ENCODE data around the gene DLEU7.

The DLEU7 gene

GRCh38 chr13:50788551-50789210 lies 54.8 kb downstream of the DLEU7 start:
- no peaks in the 10 kb centered on the region for H3K36me3 Mint-ChIP-seq
- no peaks in the 10 kb centered on the region for H3K27me3 Mint-ChIP-seq
- H3K4me1 Mint-ChIP-seq (ENCODE audit: low read depth), result no peaks in the 10 kb centered on the region
- no peak overlapping the region for H3K4me3 Mint-ChIP-seq
- peaks cover 3% of the 10 kb centered on the region for H3K9me3 Mint-ChIP-seq (ENCODE audit: low read depth)
- H3K27ac Mint-ChIP-seq, result no peak overlapping the region

DNA sequence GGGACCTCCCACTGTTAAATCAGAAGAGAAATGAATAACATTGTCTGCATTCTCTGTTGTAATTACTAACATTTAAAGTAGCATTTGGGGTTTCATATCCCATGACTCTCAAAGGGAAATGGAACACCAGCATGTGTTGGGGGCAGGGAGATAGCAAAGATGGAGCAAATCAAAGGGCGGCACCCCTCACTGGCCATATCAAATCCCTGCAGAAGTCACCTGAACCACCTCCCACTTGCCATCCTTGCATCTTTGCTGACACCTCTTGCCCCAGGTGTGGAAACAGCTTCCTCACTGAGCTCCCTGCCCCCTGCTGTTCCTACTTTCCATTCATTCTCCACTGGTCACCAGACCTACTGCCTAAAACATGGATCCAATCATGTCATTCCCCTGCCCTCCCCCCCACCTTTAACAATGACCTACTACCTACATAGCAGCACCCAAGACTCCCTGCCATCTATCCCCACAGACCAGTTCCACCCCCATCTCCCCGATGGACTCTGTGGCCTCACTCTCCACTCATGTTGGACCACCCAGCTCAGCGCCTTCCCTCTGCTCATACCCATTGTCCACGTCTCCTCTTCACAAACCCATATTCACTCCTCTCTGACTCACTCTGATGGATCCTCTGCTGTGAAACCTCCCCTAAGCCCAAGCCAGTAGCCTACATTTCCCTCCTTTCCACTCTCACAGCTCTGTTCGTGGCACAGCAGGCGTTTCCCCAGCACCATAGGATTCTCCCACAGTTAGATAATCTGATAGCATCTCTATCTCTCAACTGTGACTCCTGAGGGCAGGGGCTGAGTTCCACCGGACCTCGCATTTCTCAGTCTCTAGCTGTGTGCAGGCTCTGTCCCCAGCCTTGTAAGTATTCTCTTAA lies 55.9 kb downstream of the DLEU7 start:
- H3K27me3 Mint-ChIP-seq, result no peaks in the 10 kb centered on the region
- H3K4me1 Mint-ChIP-seq (ENCODE audit: low read depth), result no peaks in the 10 kb centered on the region
- no peak overlapping the region for H3K4me3 Mint-ChIP-seq

DNA sequence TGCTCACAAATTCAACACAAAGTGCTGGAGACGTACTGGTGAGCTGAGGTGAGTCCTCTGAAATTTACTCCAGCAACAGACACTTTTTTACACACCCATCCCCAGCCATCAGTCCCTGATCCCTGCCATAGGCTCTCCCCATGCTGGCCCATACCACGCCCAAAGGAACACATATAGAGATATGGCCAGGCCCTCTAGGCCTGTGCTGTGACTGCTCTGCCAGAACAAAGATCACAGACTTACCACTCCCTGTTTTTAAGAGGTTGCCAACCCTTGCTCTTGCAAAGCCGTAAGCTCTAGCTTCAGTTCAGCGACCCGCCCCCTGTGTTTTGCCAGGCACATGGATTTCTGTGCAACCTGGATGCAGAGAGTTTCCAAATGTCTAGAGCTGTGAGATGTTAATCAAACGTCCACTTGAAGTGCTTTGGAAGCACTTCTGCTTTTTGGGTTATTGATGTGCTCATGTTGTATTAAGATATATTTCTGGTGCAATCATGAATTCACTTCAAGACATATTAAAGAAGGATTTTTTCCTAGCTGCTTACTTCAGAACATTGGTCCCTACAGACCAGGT lies 59.7 kb downstream of the DLEU7 start:
- no peak overlapping the region for H3K27ac Mint-ChIP-seq
- H3K4me3 Mint-ChIP-seq, result no peak overlapping the region
- H3K36me3 Mint-ChIP-seq, result no peaks in the 10 kb centered on the region
- no peaks in the 10 kb centered on the region for H3K9me3 Mint-ChIP-seq (ENCODE audit: low read depth)
- peaks cover 7% of the 10 kb centered on the region for H3K27me3 Mint-ChIP-seq
- H3K4me1 Mint-ChIP-seq (ENCODE audit: low read depth), result no peaks in the 10 kb centered on the region

More for the DNA sequence above, 55.9 kb downstream of the DLEU7 start:
- H3K36me3 Mint-ChIP-seq, result no peaks in the 10 kb centered on the region
- H3K9me3 Mint-ChIP-seq (ENCODE audit: low read depth), result no peaks in the 10 kb centered on the region
- no peak overlapping the region for H3K27ac Mint-ChIP-seq

DNA sequence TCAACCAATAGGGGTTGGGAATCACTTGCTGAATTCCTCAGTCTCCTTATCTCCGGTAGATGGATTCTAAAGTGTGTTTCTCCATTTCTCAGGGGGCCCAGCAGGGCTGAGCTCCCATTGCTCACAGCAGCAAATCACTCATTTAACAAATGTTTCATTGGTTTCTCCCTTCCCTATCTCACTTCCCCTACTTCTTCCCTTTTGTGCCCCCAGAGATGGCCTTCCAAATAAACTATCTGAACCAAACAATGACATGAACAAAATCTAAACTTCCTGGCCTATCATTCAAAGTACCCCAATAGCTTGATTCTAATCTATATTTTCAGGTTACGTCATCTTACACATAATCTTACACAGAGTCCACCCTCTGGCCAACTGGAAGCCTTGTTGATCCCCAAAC lies 60.4 kb downstream of the DLEU7 start:
- H3K27ac Mint-ChIP-seq, result no peak overlapping the region
- no peak overlapping the region for H3K4me3 Mint-ChIP-seq
- H3K9me3 Mint-ChIP-seq (ENCODE audit: low read depth), result no peaks in the 10 kb centered on the region
- H3K36me3 Mint-ChIP-seq, result no peaks in the 10 kb centered on the region
- no peaks in the 10 kb centered on the region for H3K4me1 Mint-ChIP-seq (ENCODE audit: low read depth)
- peaks cover 7% of the 10 kb centered on the region for H3K27me3 Mint-ChIP-seq

GRCh38 chr13:50780201-50781015 lies 63.1 kb downstream of the DLEU7 start:
- no peak overlapping the region for H3K27ac Mint-ChIP-seq
- no peak overlapping the region for H3K4me3 Mint-ChIP-seq
- H3K27me3 Mint-ChIP-seq, result peaks cover 19% of the 10 kb centered on the region
- H3K4me1 Mint-ChIP-seq (ENCODE audit: low read depth), result no peaks in the 10 kb centered on the region
- peaks cover 8% of the 10 kb centered on the region for H3K9me3 Mint-ChIP-seq (ENCODE audit: low read depth)
- peaks cover 7% of the 10 kb centered on the region for H3K36me3 Mint-ChIP-seq

- Mint-ChIP-seq H3K9me3 (ENCODE audit: low read depth) (peaks cover 13% of the 10 kb centered on the region), H3K36me3 (peaks cover 7% of the 10 kb centered on the region), H3K4me1 (ENCODE audit: low read depth) (no peaks in the 10 kb centered on the region), H3K27ac (no peak overlapping the region), H3K4me3 (no peak overlapping the region), H3K27me3 (peaks cover 20% of the 10 kb centered on the region)
Observed at GRCh38 chr13:50779443-50780200, 63.9 kb downstream of the DLEU7 start.

Measured in activated naive CD8-positive, alpha-beta T cell (primary cell).